WI38 (cell line): Measurements from ENCODE around the gene PRRC2A.

ENCODE experiments used
- H3K4me3 ChIP-seq: 2 replicates; pipeline ENCODE4 v1.5.1; 2011; ENCODE audit warnings: low read depth, mild to moderate bottlenecking, control low read depth, low read length
- CTCF ChIP-seq: IDR thresholded peaks from 2 replicates; pipeline ENCODE4 v1.5.1; 2012; ENCODE audit warnings: low read depth, mild to moderate bottlenecking, control low read depth, low read length

PRRC2A gene

GRCh38 chr6:31665501-31666336 is 45.2 kb downstream of the PRRC2A start, which contains the start of gene CSNK2B:
CSNK2B (plus strand) TSS chr6:31666080; CDS start chr6:31666832, 752 bp downstream.
- no peak for TF ChIP-seq CTCF
- peak within 1 kb of the TSS; percentile 69 for H3K4me3 ChIP-seq

- peak overlapping the region; percentile 69 for H3K4me3 ChIP-seq
These were observed 45.9 kb downstream of the PRRC2A start for GRCh38 chr6:31666337-31666965.

GRCh38 chr6:31669676-31670075 is 49.2 kb downstream of the PRRC2A start, which contains the start of gene LY6G5B:
LY6G5B (plus strand) TSS chr6:31669976; CDS start chr6:31670951, 975 bp downstream.
- TF ChIP-seq CTCF = no peak
- H3K4me3 ChIP-seq = no peak within 1 kb of the TSS

More at GRCh38 chr6:31666337-31666965, 45.9 kb downstream of the PRRC2A start:
- no peak for TF ChIP-seq CTCF

GRCh38 chr6:31676322-31676903 is 55.9 kb downstream of the PRRC2A start:
- H3K4me3 ChIP-seq = no peak overlapping the region

GRCh38 chr6:31676904-31677303 is 56.4 kb downstream of the PRRC2A start:
- TF ChIP-seq CTCF = no peak
- no peak overlapping the region for H3K4me3 ChIP-seq

More at GRCh38 chr6:31676322-31676903, 55.9 kb downstream of the PRRC2A start:
- no peak for TF ChIP-seq CTCF

- TF ChIP-seq CTCF = no peak
- H3K4me3 ChIP-seq = no peak overlapping the region
These were observed 57.4 kb downstream of the PRRC2A start for GRCh38 chr6:31677955-31678354.
